SKM-1 (cell line): ENCODE results near the gene ST6GALNAC3.
"Not testable (repeated sequence)": the region's sequence is repeated elsewhere in the genome, so short reads cannot be mapped to it uniquely, and the experiment has no call there.

Experiments
- DNase-seq: peaks from one replicate; lab custom pipeline; 2025; ENCODE audit not compliant: unreplicated experiment; lab: John Stamatoyannopoulos, UW

ST6GALNAC3 gene

GRCh38 chr1:76238094-76238628, 163.6 kb downstream of the ST6GALNAC3 start:
- DNase-seq: no peak

DNA sequence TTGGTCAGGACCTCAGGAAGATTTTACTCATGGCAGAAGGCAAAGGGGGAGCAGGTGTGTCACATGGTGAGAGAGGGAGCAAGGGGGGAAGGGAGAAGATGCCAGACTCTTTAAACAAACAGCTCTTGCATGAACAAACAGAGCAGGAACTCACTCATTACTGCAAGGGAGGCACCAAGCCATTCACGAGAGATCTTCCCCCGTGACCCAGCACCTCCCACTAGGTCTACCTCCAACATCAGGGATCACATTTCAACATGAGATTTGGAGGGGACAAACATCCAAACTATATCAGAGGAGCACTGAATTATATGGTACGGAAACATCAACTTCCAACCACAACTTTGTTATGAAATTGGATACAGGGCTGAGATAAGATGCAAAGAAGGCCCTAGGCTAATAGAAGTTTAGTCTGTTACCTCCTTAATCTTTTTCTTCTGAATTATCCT, 164.9 kb downstream of the ST6GALNAC3 start:
- DNase-seq: no peak

DNA sequence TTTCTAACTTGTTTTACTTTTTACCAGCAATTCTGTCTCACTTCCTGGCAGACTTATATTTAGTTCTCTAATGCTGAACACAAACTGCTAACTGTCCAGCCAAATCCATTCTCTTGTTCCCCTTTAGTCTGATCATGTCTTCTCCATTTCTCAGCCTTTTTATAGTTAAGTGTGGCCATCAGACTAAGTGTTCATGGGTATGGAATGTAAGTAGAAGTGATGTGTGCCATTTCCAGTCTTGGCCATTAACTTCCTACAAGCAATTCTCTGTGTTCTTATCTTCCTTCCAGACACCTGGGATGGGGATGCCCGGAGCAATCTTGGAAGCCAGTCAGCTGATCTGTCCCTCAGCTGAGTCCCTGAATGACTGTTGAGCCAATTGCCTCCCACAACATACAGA, 165.8 kb downstream of the ST6GALNAC3 start:
- no peak for DNase-seq

- not testable (repeated sequence) for DNase-seq
Observed at GRCh38 chr1:76242587-76242986, 168.0 kb downstream of the ST6GALNAC3 start.

GRCh38 chr1:76247261-76247852, 172.8 kb downstream of the ST6GALNAC3 start:
- DNase-seq: no peak

DNA sequence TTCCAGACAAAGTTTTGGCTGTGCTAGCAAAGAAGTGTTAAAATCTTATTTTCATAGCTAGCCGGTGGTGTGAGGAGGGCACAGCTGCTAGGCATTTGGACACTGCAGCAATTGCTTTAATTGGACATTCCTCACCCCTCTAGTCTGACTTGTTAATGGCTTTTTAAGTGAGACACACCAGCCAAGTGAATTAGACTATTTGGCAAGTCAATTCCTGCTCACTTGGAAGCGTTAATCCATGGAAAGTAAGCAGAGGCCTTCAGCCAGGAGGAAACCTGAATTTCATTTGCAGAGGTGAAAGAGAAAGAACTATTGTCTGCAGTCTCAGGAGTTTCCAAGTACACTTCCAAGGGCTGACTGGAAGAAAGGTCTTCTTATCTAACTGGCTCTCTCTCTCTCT, 175.7 kb downstream of the ST6GALNAC3 start:
- DNase-seq: no peak

DNA sequence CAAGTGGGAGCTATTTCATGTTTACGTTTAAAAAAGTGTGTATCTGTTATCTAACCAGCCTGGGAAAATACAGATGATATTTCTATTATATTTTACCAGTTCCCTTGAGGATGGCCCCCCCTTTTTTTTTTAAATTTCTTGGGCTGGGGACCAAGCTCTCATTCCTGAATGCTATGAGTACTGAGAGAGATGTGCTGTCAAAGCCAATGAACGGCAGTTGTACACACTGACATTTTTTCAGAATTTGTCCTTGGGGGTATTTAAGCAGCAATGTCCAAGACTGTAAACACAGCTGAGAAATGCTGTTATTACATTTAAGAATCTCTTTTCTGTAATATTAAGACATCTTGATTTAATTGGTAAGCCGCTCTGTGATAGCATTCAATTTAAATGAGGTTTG, 177.9 kb downstream of the ST6GALNAC3 start:
- DNase-seq: no peak

DNA sequence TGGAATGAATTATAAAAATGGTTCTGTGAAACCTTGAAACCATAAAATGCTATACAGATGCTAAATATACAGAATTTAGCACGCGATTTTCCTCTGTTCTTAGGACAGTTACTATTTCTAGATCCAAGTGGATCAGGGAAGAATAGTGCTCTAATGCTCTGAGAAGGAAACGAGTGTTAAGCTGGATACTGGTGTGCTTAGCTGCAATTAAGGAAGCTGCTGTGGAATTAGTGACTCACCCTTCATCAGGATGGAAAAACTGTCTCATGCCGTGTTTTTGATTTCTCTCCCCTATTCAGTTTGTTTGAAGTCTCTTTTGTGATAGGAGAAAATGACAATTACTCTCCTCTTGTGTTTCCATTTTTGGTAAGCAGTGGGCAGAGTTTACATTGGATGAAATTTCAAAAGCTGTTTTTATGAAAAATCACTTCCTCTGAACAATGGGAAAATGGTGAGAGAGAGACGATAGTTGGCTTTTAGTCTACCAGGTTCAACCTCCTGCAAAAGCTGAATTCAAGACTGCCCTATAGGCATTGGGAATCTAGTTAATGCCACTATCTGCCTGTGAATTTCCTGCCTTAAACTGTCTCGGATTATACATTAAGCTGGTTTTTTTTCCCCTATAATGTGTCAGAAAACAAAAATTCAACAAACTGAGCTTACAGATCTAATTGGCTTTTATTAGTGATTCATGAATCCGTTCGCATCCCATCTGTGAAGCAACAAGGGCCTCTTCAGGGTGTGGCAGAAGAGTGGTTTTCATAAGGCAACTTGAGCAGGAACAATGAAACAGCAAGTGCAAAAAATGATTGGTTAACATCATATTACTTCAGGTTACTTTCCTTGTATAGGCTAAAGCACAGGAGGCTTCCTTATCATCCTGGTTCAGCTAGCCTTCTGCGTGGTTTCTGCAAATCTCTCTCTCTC, 179.8 kb downstream of the ST6GALNAC3 start:
- DNase-seq: no peak

- DNase-seq: no peak
Observed at GRCh38 chr1:76256289-76257223, 182.0 kb downstream of the ST6GALNAC3 start.

GRCh38 chr1:76257823-76258222, 183.3 kb downstream of the ST6GALNAC3 start:
- DNase-seq: no peak

DNA sequence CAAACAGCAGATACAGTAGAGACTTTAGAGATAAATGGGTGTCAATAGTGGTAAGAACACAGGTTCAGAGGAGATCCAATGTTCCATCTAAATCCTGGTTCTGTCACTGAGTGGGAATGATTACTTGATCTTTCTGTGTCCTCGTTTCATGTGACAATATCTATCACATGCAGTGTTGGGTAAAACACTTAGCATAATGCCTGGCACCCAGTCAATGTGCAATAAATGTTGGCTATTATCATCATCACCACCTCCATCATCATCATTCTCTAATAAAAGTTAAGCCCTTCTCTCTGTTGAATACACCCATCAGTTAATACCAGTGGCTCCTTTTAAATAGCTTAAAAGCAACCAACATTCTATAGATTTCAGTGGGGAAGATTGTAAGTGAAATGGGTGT, 184.7 kb downstream of the ST6GALNAC3 start:
- no peak for DNase-seq

- peak; percentile 63 for DNase-seq
Observed at GRCh38 chr1:76260279-76260678, 185.7 kb downstream of the ST6GALNAC3 start.

GRCh38 chr1:76262601-76263000, 188.1 kb downstream of the ST6GALNAC3 start:
- DNase-seq: no peak

DNA sequence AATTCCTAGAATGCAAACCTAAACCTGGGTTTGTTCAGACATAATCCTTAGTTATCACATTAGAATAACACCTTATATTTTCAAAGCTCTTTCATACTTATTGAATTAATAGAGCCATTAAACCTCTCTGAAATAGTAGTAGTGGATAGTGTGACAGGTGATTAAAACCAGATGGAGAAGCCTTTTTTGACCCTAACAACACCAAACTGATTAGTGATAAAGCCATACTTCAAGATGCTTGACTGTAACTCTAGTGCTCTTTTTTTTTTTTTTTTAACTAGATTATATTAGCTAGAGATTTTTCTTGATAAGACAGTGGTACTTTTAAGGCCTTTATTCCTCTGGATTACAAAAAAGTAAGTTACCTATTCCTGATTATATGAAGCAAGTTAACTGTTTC, 190.1 kb downstream of the ST6GALNAC3 start:
- no peak for DNase-seq

DNA sequence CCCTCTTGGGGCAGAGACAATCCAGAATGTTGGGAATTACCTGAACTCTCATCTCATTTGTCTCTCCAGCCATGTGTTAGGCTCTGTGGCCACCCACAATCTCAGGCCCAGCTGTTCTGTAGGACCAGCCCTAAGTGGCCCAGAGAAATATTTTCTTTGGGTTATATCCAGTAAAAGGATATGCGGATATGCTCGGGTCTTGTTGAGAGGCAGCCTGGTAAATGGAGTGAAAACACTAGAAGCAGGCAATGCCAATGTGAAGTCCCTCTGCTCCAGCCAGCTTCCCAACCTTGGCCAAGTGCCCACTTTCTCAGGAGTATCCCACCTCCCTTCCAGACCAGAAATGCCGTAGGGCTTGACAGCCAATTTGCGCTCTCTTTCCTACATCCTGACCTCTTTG, 192.2 kb downstream of the ST6GALNAC3 start:
- no peak for DNase-seq

DNA sequence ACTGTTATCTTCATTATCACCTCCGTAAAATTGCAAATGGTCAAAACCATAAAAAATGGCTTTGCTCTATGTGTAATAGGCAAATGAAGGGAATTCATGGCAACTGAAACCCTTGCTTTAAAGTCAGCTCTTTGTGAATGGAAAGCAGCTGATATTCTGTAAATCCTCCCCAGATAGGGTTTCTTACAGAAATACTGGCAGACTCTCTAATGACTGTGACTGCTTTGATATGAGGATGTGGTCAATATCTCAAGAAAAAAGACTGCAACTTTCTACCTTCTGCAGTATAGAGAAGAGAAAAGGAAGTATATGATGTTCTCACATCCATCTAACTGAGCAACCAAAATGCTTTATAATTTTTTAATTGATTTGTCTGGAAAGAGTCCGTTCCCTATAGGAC, 193.1 kb downstream of the ST6GALNAC3 start:
- no peak for DNase-seq

- DNase-seq: no peak
Observed at GRCh38 chr1:76268341-76268740, 193.8 kb downstream of the ST6GALNAC3 start.

GRCh38 chr1:76269155-76269554, 194.6 kb downstream of the ST6GALNAC3 start:
- no peak for DNase-seq

- no peak for DNase-seq
Observed at GRCh38 chr1:76274302-76274701, 199.8 kb downstream of the ST6GALNAC3 start.

- DNase-seq: no peak
Observed at GRCh38 chr1:76274718-76275117, 200.2 kb downstream of the ST6GALNAC3 start.

DNA sequence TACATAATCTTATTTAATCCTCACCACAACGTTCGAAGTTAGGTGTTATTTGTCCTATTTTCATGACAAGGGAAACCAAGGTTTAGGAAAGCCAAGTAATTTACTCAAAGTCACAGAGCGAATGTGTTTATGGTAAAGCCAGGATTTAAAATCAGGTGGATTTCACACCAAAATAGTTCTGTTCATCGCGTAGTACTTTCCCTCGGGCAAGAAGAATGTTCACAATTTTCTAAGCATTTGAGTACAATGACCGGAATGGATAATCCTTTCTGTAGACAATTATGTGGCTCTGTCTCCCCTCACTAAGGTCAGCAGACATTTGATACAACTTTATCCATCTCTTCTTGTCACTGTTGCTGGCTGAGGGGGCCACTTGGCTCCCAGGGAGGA, 204.2 kb downstream of the ST6GALNAC3 start:
- no peak for DNase-seq
